ENCODE results near the gene HSD17B12.

HSD17B12 gene

DNA sequence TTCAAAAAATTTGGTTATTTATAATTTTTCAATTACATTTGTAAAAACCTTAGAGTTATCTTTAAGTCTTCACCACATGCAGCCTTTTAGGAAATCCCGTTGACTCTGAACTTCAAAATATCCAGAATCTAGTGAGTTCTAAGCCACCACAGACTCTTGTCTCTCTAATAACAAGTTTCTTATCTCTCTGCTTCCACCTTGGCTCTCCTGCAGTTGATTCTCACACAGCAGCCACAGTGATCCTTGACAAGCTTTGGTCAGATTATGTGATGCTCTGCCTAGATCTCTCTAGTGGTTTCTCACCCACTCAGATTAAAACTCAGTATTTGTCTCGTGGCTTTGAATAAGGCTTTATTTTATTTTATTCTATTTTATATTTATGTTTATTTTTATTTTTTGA, 8.6 kb downstream of the HSD17B12 start:
- no peak for DNase-seq

DNA sequence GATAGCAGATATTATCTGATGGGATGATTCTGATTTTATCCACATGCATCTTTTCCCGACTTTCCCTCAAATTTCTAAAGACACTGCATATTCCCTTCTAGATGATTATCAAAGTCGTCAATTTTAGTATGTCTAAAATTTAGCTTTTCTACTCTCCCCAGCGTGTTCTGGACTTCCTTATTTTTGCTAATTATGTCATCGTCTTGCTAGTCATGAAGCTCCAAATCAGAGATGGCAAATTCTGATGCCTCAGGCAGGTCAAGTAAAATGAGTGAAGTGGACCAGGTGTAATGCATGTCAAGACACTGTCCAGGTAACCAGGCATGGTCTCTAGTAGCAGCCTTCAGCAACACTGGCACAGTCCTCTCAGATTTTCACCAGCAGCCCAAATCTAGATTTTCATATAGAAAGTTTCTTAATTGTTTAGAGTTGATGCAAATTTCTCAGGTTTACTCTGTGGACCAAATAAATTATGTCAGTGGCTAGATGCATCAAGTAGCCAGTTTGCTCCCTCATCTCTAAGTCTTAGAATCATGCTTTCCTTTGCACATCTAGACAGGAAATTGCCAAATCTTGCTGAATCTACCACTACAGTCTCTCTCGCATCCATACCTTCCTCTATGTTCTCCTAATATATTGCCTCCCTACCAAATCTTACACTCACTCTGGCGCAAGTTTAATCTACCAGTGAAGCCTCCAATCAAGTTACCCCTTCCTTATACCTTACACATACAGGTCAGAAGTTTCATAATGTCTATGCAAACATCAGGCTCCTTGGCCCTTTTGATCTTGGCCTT, 10.6 kb downstream of the HSD17B12 start:
- DNase-seq: no peak

DNA sequence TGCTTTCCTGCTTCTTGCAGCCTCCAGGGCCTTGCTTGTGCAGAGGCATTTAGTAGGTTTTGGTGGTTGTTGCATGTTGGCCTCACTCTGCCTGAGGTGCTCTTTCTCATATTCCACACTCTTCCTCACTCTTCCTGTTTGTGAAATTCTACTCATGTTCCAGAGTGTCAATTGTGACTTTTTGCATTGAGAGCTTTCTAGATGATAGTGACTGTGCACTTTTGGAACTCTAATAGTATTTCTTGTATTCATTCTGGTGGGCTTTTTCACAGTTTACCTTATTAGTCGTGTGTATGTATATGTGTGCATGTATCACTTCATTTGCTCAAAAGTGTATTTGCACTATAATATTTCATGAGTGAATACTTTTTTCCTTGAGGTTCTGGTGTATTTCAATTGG, 11.3 kb downstream of the HSD17B12 start:
- DNase-seq: no peak

DNA sequence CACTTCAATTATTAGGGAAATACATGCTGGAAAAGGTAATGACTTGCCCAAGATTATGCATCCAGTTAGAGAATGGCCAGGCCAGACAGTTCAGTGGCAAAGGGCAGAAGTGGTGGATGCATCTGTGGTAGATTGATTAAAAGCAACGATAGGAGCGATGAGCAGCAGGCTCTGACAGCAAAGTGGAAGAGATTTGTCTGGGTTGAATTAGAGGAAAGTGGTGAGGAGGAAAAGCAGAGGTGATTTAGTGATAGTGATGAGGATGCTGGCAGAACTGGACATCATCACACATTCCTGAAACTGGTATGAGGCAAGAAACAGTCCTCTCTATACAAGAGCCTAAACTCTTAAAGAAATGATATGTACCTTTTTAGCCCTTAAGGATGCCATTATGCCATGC, 12.5 kb downstream of the HSD17B12 start:
- DNase-seq: no peak

DNA sequence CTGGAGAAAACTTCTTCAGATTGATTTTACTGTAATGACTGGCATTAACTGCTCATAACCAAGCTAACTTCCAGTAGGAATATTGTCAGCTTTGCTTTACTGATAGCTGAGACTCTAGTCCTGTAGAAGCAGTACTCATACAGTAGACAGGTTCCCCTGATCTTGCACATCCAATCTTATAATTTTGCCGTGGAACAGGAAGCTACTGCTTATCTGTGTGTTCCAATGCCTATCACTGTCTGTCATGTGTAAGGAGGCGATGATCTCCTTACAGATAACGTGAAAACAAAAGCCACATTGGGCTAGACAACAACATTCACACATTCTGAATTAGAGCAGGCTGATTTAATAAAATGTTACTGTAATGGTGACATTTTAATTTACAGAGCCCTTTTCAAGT, 13.2 kb downstream of the HSD17B12 start:
- no peak for DNase-seq

DNA sequence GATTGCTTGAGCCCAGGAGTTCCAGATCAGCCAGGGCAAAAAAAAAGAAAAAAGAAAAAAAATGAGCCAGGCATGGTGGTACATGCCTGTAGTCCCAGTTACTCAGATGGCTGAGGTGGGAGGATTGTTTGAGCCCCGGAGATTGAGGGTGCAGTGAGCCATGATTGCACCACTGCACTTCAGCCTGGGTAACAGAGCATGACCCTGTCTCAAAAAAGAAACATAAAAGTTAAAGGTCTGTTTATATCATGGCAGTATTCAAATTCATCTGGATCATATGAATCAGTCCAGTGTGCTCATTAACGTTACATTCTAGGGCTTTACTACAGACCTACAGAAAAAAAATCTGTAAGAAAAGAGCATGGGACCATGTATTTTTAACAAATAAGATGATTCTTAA, 13.9 kb downstream of the HSD17B12 start:
- no peak for DNase-seq

DNA sequence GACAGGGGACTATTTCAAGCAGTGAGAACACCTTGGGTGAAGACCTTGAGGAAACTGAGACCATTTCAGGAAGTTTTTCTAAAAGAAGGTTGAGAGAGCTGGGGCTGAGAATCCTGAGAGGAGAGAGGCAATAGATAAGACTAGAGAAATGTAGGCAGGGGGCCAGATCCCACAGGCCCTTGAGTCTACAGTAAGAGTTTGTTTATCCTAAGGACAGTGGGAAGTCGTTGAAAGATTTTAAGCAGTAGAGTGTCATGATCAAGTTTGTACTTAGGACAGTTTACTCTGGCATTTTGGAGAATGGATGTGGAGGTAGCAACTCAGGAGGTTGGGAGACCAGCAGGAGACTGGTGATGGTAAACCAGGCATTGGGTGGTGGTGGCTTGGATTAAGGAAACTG, 17.1 kb downstream of the HSD17B12 start:
- no peak for DNase-seq

DNA sequence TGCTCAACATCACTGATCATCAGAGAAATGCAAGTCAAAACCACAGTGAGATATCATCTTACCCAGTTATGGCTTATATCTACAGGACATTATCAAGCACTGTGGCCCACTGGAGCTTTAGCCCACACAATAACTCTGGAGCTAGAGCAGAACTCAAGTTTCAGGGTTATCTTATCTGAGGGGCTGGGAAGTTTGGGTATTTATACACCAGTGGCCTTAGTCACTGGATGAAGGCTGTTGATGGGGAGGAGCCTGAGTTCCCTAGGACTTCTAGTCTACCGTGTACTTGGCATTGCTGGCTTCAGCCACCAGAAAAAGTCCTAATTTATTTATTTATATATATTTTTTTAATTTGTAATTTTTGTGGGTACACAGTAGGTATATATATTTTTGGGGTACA, 19.3 kb downstream of the HSD17B12 start:
- DNase-seq: no peak

DNA sequence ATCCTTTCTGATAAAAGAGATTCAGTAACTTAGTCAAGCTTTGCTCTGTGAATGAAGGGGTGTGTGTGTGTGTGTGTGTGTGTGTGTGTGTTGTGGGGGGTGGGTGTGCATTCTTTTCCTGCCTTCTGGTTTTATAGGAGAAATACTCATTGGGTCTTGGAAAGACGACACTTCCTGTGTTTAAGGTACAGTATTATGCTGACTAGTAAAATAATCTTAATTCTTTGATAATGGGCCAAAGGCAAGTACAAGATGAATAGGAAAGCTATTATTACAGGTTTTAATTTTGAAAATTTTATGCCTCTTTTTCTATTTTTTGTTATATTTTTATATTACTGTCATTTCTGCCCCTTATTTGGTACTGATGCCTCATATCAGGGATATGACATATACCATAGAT, 26.1 kb downstream of the HSD17B12 start:
- no peak for DNase-seq

DNA sequence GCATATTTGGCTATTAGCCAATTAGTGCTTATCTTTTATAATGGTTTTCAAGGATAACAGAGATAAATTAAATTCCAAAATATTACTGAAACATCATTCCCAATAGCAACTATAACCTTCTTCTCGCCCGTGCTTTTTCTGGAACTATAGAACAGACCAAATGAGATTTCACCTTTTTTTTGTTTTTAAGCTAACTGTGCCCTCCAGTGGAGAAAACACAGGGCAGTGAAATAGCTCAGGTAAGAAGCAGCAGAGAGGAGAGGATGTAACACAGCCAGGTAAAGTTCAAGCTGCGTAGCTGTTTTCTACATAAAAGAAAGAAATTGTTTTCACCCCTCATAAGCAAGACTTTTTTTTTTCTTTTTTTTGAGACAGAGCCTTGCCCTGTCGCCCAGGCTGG, 28.2 kb downstream of the HSD17B12 start:
- DNase-seq: no peak

DNA sequence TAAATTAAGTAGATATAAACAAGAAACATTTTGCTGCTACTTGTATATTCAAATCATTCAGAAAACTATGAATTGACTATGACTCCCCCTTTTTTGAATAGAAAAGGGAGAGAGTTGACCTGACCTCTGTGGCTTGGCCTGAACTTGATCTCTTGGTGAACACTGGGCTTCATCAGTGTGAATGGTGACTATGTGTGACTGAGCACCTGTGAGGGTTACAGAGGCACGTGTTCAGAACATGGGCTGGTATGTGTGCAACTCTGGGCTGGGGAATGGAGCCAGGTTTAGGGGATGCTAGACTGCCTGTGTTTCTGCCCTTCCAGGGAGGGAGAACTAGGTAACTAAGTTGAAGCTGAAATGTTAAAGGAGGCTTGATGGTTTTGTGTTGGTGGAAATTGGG, 29.2 kb downstream of the HSD17B12 start:
- no peak for DNase-seq

DNA sequence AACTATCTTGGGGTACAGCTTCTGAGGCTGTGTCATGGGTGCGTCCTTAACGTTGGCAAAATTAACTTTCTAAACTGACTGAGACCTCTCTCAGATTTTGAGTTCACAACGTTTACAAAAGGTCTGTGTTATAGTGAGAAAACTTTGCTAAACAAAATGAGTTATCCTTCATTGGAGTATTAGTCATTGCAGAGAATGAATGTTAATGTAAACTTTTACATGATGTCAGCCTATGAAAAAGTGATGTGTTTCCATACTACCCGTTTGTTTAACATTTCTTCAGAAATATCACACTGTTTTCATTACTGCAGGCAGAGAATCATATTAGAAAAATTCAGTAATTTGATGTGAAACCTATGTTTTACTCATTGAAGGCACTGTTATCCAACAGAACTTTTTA, 32.1 kb downstream of the HSD17B12 start:
- DNase-seq: no peak

DNA sequence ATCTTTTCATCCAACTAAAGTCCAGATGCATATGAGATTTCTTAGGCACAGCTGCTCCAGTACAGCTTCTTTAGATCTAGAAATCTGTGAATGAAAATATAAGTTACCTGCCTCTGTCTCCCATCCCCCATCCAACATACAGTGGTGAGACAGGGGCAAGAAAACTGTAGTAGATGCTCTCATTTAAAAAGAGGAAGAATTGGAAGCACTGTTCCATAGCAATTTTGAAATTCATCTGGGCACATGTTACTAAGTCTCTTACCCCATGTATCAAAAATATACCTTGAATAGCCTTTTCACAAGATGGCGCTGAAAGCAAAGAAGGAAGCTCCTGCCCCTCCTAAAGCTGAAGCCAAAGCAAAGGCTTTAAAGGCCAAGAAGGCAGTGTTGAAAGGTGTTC, 37.8 kb downstream of the HSD17B12 start:
- no peak for DNase-seq

DNA sequence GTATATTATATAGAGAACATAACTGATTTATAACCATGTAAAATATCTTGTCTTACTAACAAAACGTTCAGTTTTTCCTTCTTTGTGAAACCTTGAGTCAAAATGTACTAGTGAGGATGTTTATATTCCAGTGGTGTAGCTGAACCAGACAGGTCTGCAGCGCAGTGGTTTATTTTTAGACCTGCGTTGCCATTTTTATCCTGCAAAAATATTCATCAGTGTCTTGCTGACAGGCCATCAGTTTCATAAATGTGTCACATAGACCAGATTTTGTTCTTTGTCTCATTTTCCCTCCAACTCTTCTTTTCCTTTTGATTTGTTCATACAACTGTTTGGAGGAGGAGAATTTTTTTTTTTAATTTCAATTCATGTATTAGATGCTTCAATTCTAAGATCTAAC, 43.1 kb downstream of the HSD17B12 start:
- no peak for DNase-seq

DNA sequence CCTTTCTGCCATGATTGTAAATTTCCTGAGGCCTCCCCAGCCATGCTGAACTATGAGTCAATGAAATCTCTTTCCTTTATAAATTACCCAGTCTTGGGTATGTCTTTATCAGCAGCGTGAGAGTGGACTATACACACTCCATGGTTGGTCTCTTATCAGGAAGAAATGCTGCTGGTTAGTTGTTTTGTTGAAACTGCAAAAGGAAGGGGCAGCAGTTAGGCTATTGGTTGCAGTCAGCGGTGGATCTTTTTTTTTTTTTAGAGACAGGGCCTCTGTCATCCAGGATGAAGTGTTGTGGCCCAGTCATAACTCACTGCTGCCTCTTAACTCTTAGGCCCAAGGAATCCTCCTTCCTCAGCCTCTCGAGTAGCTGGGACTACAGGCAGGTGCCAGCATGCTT, 51.7 kb downstream of the HSD17B12 start:
- no peak for DNase-seq

DNA sequence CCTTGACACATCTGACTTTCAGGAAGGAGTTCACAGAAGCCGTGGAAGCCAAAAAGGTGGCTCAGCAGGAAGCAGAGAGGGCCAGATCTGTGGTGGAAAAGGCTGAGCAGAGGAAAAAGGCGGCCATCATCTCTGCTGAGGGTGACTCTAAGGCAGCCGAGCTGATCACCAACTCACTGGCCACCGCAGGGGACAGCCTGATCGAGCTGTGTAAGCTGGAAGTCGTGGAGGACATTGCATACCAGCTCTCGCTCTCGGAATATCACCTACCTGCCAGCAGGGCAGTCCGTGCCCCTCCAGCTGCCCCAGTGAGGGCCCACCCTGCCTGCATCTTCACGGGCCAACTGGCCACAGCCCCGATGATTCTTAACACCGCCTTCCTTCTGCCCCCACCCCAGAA, 53.7 kb downstream of the HSD17B12 start:
- DNase-seq: no peak

DNA sequence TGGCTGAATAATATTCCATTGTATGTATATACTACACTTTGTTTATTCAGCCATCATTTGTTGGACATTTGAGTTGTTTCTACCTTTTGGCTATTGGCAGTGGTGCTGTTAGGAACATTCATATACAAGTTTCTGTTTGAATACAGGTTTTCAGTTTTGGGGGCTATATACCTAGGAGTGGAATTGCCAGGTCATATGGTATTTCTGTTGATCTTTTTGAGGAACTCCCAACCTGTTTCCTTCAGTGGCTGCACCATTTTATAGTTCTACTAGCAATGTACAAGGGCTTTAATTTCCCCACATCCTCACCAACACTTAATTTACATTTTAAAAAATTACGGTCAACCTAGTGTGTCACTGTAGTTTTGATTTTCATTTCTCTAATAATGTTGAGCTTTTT, 54.6 kb downstream of the HSD17B12 start:
- no peak for DNase-seq

DNA sequence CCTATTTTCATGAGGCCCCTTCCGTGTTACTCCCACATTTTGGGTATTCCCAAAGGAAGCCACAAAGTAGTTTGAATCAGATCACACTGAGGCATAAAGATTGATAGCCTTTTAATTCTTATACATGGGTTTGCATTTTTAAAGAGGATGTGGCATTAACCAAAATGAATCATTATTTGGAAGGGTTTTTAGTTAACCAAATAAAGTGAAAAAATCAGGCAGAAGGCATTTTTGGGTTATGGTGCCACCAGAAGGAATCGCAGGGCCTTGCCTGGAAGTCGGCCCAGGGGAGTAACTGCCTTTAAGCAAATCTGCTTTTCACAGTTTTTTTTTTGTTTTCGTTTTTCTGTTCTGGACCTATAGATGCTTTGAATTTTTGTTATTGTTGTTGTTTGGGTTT, 55.4 kb downstream of the HSD17B12 start:
- DNase-seq: no peak

DNA sequence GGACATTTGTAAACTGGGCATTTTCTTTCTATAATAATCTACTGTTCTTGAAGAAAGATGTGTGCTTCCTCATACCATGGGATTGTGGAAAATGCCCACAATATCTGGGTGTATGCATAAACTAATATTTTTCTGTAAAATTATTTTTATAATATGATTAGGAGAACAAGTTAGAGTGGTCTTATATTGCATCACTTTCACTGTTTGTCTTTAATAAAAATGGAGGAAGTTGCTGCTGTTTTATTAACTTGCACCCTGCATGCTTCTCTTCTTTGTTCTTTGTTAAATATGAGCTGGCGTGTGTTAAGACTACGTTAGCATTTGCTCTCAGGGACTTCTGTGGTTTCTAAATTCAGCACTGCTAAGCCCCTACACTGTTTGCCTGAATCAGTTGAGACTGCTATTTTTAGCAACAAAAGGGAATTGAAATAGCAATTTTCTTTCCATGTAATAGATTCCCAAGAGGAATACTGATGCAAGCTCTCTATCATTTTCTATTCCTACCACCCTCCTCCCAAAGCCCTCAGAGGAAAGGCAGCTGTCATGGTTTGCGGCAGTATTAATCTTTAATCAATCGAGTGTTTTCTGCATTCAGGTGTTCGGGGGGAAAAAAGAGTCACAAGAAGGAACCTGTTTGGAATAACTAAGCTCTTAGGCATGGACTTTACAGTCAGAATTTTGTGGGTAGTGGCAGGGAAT, 56.1 kb downstream of the HSD17B12 start:
- DNase-seq: no peak

DNA sequence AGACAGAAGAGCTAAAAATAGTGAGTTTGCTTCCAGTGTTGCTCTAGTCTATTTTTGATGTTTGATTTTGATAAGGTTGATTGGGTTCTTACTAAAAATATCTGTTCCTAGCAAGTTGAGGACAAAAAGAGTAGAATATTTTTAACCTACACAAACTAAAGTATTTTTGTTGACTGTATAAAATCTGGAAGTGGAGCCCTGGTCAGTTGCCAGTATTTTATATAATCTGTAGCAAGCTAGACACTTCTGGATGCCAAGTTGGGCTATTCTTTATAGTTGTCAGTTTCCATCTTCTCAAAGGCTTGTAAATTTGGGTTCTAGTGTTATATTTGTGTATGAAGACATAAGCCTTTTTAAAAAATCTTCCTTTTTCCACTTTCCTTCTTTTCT, 56.7 kb downstream of the HSD17B12 start:
- no peak for DNase-seq

DNA sequence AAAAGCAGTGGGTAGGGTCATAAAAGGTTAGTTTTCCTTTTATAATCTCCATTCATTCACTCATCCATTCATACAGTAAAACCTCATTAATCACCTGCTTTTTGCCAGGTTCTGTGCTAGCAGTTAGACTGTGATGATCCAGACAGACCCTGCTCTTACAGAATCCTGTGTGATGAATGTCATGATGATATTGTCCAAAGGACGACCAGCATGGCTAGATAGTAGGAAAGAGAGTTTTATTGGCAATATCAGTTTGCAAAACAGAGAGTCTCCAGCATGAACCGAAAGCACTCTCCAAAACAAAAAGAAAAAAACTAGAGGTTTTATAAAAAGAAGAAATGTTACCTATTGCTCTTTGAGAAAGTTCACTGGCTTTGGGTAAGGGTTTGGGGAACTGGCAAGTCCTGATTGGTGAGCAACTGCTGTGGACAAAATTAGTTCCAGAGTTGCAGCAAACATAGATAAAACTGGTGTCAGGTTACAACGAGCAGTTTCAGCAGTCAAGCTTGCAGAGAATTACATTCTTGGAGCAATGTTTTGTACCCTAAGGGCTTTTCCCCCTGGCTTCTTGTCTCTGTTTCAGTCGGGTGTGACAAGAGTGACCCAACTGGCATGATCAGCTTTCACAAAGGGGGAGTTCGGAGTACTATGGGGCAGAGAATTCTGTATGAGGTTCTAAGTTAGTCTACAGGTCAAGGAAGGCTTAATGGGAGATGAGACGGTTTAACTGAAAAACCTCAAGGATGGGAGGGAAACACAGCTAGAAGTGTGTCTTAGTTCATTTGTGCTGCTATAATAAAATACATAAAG, 58.3 kb downstream of the HSD17B12 start:
- no peak for DNase-seq

DNA sequence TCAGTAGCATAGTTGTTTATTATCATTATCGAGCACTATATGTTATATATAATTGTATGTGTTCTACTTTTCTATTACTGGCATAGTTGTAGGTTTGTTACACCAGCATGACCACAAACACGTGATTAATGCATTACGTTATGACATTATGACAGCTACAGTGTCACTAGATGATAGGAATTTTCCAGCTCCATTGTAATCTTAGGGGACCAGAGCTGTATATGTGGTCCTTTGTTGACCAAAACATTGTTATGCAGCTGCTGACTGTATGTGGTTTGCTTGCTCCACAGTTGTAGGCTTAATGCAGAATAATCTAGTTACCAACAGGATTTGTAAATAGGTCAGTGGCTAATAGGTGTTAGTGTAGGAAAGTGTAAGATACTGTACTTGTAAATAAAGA, 66.1 kb downstream of the HSD17B12 start:
- DNase-seq: no peak

DNA sequence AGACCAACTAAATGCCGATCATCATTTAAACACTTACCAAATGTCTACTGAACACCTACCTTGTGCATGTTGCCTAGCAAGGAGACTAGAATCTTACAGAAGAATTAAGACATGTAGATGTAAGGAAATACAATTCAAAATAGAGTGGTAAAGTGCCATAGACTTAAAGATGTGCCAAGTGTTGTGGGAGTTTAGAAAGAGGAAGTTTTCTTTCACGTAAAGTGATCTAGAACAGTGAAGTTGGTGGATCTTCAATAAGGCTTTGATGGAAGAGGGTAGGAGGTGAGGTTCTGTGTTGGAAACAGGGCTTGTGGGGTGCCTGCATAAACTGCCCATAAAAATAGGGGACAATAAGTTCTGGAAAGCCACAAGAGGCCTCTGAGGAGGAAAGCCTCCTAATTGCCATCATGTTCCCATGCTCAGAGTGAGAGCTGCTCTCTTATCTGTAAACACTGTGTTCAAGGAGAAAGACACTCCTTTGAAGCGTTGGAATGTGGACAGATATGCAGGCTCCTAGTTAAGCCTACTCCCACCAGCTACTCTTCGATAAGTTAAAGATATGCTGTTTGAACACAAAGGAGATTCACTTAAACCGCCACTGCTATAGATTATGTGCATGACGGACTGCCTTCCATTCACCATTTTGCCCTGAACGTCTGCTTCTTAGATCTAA, 66.7 kb downstream of the HSD17B12 start:
- no peak for DNase-seq
